GM13976 (cell line): Measurements from ENCODE around the gene DSP.

Source experiments
- DNase-seq: peaks from one replicate; pipeline ENCODE4 v3.0.0; 2012; ENCODE audit warnings: low spot score
- CTCF ChIP-seq: IDR thresholded peaks from 2 replicates; pipeline ENCODE4 v1.5.1; 2012; ENCODE audit warnings: borderline replicate concordance, mild to moderate bottlenecking; ENCODE audit not compliant: insufficient read depth; ENCODE audit errors: extremely low read depth, missing control alignments, control extremely low read depth
- in situ Hi-C: fragments of 300-500 bp; cut with MboI; formaldehyde crosslinking; loops from one replicate; pipeline ENCODE4 v1.12.0; 2022; ENCODE audit warnings: low sequenced_read_pairs, mixed read lengths, inconsistent platforms; ENCODE audit not compliant: unreplicated experiment

Gene DSP

GRCh38 chr6:7502743-7503142, 38.7 kb upstream of the DSP start:
- no peak for DNase-seq
- in situ Hi-C loops = no loop called here
- TF ChIP-seq CTCF = no peak

- TF ChIP-seq CTCF = no peak
- in situ Hi-C loops = no loop called here
- no peak for DNase-seq
These were observed 37.4 kb upstream of the DSP start for GRCh38 chr6:7504041-7504440.

GRCh38 chr6:7505189-7505699, 36.2 kb upstream of the DSP start:
- in situ Hi-C loops = no loop called here
- TF ChIP-seq CTCF = no peak

DNA sequence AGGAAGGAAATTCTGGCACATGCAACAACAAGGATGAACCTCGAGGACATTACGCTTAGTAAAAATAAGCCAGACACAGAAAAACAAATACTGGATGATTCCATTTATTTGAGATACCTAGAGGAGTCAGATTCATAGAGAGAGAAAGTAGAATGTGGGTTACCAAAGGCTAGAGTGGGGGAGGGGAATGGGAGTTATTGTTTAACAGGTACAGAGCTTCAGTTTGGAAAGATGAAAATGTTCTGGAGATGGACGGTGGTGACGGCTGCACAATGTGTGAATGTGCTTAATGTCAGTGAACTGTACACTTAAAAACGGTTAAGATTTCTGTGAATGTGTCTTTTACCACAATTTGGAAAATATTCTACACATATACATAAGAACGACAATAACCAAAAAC, 33.9 kb upstream of the DSP start:
- no peak for TF ChIP-seq CTCF
- in situ Hi-C loops = no loop called here

More at GRCh38 chr6:7505189-7505699, 36.2 kb upstream of the DSP start:
- no peak for DNase-seq

GRCh38 chr6:7512320-7512719, 29.2 kb upstream of the DSP start:
- no peak for TF ChIP-seq CTCF
- no peak for DNase-seq
- in situ Hi-C loops = no loop called here

More for the DNA sequence above, 33.9 kb upstream of the DSP start:
- DNase-seq = no peak

DNA sequence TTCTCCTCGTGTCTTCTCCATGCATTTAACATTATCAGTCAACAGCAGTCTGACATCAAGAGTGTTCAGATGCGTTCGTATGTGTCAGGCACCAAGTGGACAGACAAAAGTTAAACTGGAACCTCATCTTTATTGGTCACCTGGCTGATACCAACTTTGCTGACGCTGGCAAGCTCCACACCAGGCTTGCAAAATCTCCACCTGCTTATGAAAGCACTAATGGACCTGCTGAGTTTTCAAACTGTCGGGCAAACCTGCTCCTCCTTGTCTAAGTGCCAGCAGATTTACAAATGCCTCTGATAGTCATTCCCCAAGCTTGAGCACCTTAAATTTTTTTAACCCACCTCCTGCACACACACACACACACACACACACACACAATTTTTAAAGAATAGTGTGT, 27.9 kb upstream of the DSP start:
- TF ChIP-seq CTCF = no peak
- in situ Hi-C loops = no loop called here
- no peak for DNase-seq

DNA sequence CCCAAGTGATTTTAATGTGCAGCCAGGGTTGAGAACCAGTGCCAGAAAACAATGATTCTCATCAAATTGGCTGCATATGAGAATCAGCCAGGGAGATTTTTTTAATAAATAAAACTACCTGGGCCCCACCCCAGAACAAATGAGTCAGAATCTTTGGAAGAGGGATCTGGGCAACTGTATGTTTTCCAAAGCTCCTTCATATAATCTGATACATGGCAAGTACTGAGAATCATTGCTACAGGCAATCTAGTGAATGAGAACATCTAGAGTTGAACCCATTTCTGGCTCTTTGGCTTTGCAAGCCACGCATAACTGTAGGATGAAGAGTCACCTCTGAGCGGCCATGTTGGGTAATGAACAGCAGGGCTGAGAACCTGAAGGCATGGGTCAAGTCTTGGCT, 26.1 kb upstream of the DSP start:
- TF ChIP-seq CTCF = no peak
- in situ Hi-C loops = no loop called here
- no peak for DNase-seq
